WTC11 (cell line): ENCODE measurements around the gene RBPMS2. TPM values are rescaled to one million over a fixed set of nuclear protein-coding genes. Genes with fewer than 3 reads are reported as not detected.
"Not testable (repeated sequence)": the region's sequence is repeated elsewhere in the genome, so short reads cannot be mapped to it uniquely, and the experiment has no call there.

Source experiments
- ATAC-seq: fragments of 200-7000 bp; cut with Tn5 transposase; 2 replicates; pipeline ENCODE4 v1.10.0; 2021; ENCODE audit warnings: mild to moderate bottlenecking, moderate library complexity
- CTCF ChIA-PET: fragments of 300-600 bp; sonication (Branson Sonifier 250); formaldehyde crosslinking; loops from one replicate; lab custom pipeline; 2021; ENCODE audit warnings: antibody characterized with exemption; lab: Charles Lee
- POLR2A ChIA-PET: fragments of 350-600 bp; sonication (Branson Sonifier 250); formaldehyde crosslinking; loops from one replicate; lab custom pipeline; 2021; ENCODE audit warnings: antibody characterized with exemption; lab: Charles Lee
- DNase-seq: peaks from one replicate; pipeline ENCODE4 v3.0.0; 2021; ENCODE audit warnings: low spot score
- H3K27ac Mint-ChIP-seq: 2 replicates; pipeline ENCODE4 v1.8.0; 2021; ENCODE audit warnings: mixed read lengths
- H3K27me3 Mint-ChIP-seq: 2 replicates; pipeline ENCODE4 v1.8.0; 2021; ENCODE audit warnings: low read depth, mild to moderate bottlenecking, moderate library complexity, mixed read lengths
- H3K36me3 Mint-ChIP-seq: 2 replicates; pipeline ENCODE4 v1.8.0; 2021; ENCODE audit warnings: mixed read lengths
- H3K4me1 Mint-ChIP-seq: 2 replicates; pipeline ENCODE4 v1.8.0; 2022; ENCODE audit warnings: mixed read lengths
- H3K4me3 Mint-ChIP-seq: 2 replicates; pipeline ENCODE4 v1.8.0; 2021; ENCODE audit warnings: mild to moderate bottlenecking, moderate library complexity, mixed read lengths
- H3K9me3 Mint-ChIP-seq: 2 replicates; pipeline ENCODE4 v1.8.0; 2021; ENCODE audit warnings: mixed read lengths
- ATF1 ChIP-seq: sonication (generic); formaldehyde crosslinking; IDR thresholded peaks from 2 replicates; pipeline ENCODE4 v1.8.1; 2023; ENCODE audit warnings: mild to moderate bottlenecking, moderate library complexity, missing genetic modification reagents
- CBFB ChIP-seq: sonication (generic); formaldehyde crosslinking; IDR thresholded peaks from 2 replicates; pipeline ENCODE4 v1.8.1; 2022; ENCODE audit warnings: mild to moderate bottlenecking, low read depth, missing genetic modification reagents
- CREB1 ChIP-seq: sonication (generic); formaldehyde crosslinking; IDR thresholded peaks from 2 replicates; pipeline ENCODE4 v1.8.0; 2023; ENCODE audit warnings: mild to moderate bottlenecking, missing genetic modification reagents
- CREM ChIP-seq: sonication (generic); formaldehyde crosslinking; IDR thresholded peaks from 2 replicates; pipeline ENCODE4 v1.8.1; 2022; ENCODE audit warnings: mild to moderate bottlenecking, missing genetic modification reagents, moderate library complexity
- FOXP1 ChIP-seq: sonication (generic); formaldehyde crosslinking; IDR thresholded peaks from 2 replicates; pipeline ENCODE4 v1.8.0; 2022; ENCODE audit warnings: missing genetic modification reagents, mild to moderate bottlenecking, moderate library complexity, borderline replicate concordance
- GRHL2 ChIP-seq: fragments of 250-450 bp; sonication (Bioruptor Pico); IDR thresholded peaks from 2 replicates; pipeline ENCODE4 v1.8.0; 2022; ENCODE audit warnings: mild to moderate bottlenecking, moderate library complexity; ENCODE audit not compliant: insufficient replicate concordance, severe bottlenecking
- IRF2 ChIP-seq: sonication (generic); formaldehyde crosslinking; IDR thresholded peaks from 2 replicates; pipeline ENCODE4 v1.8.0; 2022; ENCODE audit warnings: low read depth, missing genetic modification reagents, borderline replicate concordance
- JUN ChIP-seq: sonication (generic); formaldehyde crosslinking; IDR thresholded peaks from 2 replicates; pipeline ENCODE4 v1.8.0; 2023; ENCODE audit warnings: mild to moderate bottlenecking, missing genetic modification reagents
- MXD4 ChIP-seq: fragments of 250-450 bp; sonication (Bioruptor Pico); IDR thresholded peaks from 2 replicates; pipeline ENCODE4 v1.8.0; 2021; ENCODE audit warnings: mild to moderate bottlenecking, moderate library complexity, borderline replicate concordance
- NFATC4 ChIP-seq: fragments of 250-450 bp; sonication (Bioruptor Pico); IDR thresholded peaks from 2 replicates; pipeline ENCODE4 v1.9.0; 2021; ENCODE audit warnings: mild to moderate bottlenecking
- NR2C2 ChIP-seq: sonication (generic); formaldehyde crosslinking; IDR thresholded peaks from 2 replicates; pipeline ENCODE4 v1.8.0; 2022; ENCODE audit warnings: mild to moderate bottlenecking, missing genetic modification reagents
- PRRX2 ChIP-seq: fragments of 250-450 bp; sonication (Bioruptor Pico); IDR thresholded peaks from 2 replicates; pipeline ENCODE4 v1.8.0; 2021; ENCODE audit warnings: mild to moderate bottlenecking
- RELA ChIP-seq: sonication (generic); formaldehyde crosslinking; IDR thresholded peaks from 2 replicates; pipeline ENCODE4 v1.8.1; 2022; ENCODE audit warnings: missing genetic modification reagents, mild to moderate bottlenecking, borderline replicate concordance
- SMAD4 ChIP-seq: sonication (generic); formaldehyde crosslinking; IDR thresholded peaks from 2 replicates; pipeline ENCODE4 v1.8.0; 2022; ENCODE audit warnings: mild to moderate bottlenecking, missing genetic modification reagents
- SOX15 ChIP-seq: fragments of 250-450 bp; sonication (Bioruptor Pico); IDR thresholded peaks from 2 replicates; pipeline ENCODE4 v1.9.0; 2021; ENCODE audit warnings: mild to moderate bottlenecking
- SP1 ChIP-seq: sonication (generic); formaldehyde crosslinking; conservative IDR thresholded peaks from 2 replicates; pipeline ENCODE4 v1.8.1; 2022; ENCODE audit warnings: missing genetic modification reagents
- TEAD4 ChIP-seq: sonication (generic); formaldehyde crosslinking; IDR thresholded peaks from 2 replicates; pipeline ENCODE4 v1.8.0; 2022; ENCODE audit warnings: mild to moderate bottlenecking, missing genetic modification reagents
- TP53 ChIP-seq: sonication (generic); formaldehyde crosslinking; IDR thresholded peaks from 2 replicates; pipeline ENCODE4 v1.8.1; 2023; ENCODE audit warnings: mild to moderate bottlenecking, missing genetic modification reagents
- ZBTB21 ChIP-seq: sonication (generic); formaldehyde crosslinking; IDR thresholded peaks from 2 replicates; pipeline ENCODE4 v1.8.1; 2023; ENCODE audit warnings: mild to moderate bottlenecking, missing genetic modification reagents, borderline replicate concordance
- ZNF121 ChIP-seq: sonication (generic); formaldehyde crosslinking; IDR thresholded peaks from 2 replicates; pipeline ENCODE4 v1.8.0; 2023; ENCODE audit warnings: missing genetic modification reagents
- ZNF232 ChIP-seq: sonication (generic); formaldehyde crosslinking; IDR thresholded peaks from 2 replicates; pipeline ENCODE4 v1.8.0; 2022; ENCODE audit warnings: mild to moderate bottlenecking, missing genetic modification reagents
- ZNF263 ChIP-seq: sonication (generic); formaldehyde crosslinking; IDR thresholded peaks from 2 replicates; pipeline ENCODE4 v1.8.1; 2022; ENCODE audit warnings: low read depth, mild to moderate bottlenecking, moderate library complexity, missing genetic modification reagents
- total RNA-seq: library from RNA; stranded (reverse); gene quantifications from 3 replicates; pipeline ENCODE4 v1.2.3, GENCODE V29; 2021
- TF ChIP-seq, protein P1 (sequence below): sonication (generic); formaldehyde crosslinking; IDR thresholded peaks from 2 replicates; pipeline ENCODE4 v1.8.1; 2023; ENCODE audit warnings: mild to moderate bottlenecking, missing genetic modification reagents, moderate library complexity
- TF ChIP-seq, protein P2 (sequence below): fragments of 250-450 bp; sonication (Bioruptor Pico); IDR thresholded peaks from 2 replicates; pipeline ENCODE4 v1.9.0; 2021; ENCODE audit warnings: mild to moderate bottlenecking
- TF ChIP-seq, protein P3 (sequence below): sonication (generic); formaldehyde crosslinking; IDR thresholded peaks from 2 replicates; pipeline ENCODE4 v1.8.1; 2023; ENCODE audit warnings: mild to moderate bottlenecking, missing genetic modification reagents
- TF ChIP-seq, protein P4 (sequence below): fragments of 250-450 bp; sonication (Bioruptor Pico); IDR thresholded peaks from 2 replicates; pipeline ENCODE4 v2.1.2; 2022; ENCODE audit warnings: mild to moderate bottlenecking, moderate library complexity
- TF ChIP-seq, protein P5 (sequence below): sonication (generic); formaldehyde crosslinking; IDR thresholded peaks from 2 replicates; pipeline ENCODE4 v1.8.1; 2023; ENCODE audit warnings: mild to moderate bottlenecking, missing genetic modification reagents

Gene RBPMS2
- total RNA-seq, 1 experiment from 2014 or later, result 195 TPM

DNA sequence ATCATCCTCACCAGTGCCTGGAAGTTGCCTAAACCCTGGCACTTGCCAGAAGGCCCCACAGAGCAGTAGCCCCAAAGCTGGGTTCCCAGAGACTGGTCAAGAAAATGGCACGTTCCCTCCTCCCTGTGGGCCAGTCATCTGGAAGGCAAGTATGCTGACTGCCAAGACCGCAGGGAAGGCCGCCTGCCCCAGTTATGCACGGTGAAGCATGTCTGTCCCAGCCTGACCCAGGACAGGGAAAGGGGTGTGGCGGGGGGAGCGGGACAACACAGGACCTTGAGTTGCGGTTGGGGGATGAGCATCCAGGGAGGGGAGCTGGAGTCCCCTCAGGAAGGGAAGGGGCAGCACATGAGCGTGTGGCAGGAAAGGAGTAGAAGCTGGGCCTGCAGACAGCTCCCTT, 33.0 kb downstream of the RBPMS2 start:
- CTCF ChIA-PET, result interaction anchor here (1.3 to 1.5 kb wide), 2 partner anchors 67 to 93 kb away, joined by 5 to 12 read pairs; no protein-coding TSS in a partner anchor
- H3K27me3 Mint-ChIP-seq, result no peaks in the 10 kb centered on the region

DNA sequence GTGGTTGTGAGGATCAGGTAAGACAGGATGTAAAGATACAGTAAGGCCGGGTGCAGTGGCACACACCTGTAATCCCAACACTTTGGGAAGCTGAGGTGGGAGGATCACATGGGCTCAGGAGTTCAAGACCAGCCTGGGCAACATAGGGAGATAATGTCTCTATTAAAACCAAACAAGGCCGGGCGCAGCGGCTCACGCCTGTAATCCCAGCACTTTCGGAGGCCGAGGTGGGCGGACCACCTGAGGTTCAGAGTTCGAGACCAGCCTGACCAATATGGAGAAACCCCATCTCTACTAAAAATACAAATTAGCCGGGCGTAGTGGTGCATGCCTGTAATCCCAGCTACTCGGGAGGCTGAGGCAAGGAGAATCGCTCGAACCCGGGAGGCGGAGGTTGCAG, 33.7 kb downstream of the RBPMS2 start:
- POLR2A ChIA-PET, H3K4me3 Mint-ChIP-seq, DNase-seq, H3K9me3 Mint-ChIP-seq, H3K27me3 Mint-ChIP-seq, ATAC-seq: not testable (repeated sequence)
- peaks cover 49% of the 10 kb centered on the region for H3K36me3 Mint-ChIP-seq
- H3K27ac Mint-ChIP-seq, result peak overlapping the region; percentile 86
- CTCF ChIA-PET, result interaction anchor here (1.4 to 1.9 kb wide), 2 partner anchors 9 to 14 kb away, joined by 9 to 13 read pairs; no protein-coding TSS in a partner anchor
- H3K4me1 Mint-ChIP-seq, result peaks cover 19% of the 10 kb centered on the region

More for the DNA sequence above, 33.0 kb downstream of the RBPMS2 start:
- DNase-seq, result no peak
- no peak for TF ChIP-seq ZNF232
- TF ChIP-seq TP53 (CRISPR knock-in tag), result no peak
- no peak for TF ChIP-seq FOXP1 (CRISPR knock-in tag)
- TF ChIP-seq ATF1 (CRISPR knock-in tag), result no peak
- TF ChIP-seq, protein P1, sequence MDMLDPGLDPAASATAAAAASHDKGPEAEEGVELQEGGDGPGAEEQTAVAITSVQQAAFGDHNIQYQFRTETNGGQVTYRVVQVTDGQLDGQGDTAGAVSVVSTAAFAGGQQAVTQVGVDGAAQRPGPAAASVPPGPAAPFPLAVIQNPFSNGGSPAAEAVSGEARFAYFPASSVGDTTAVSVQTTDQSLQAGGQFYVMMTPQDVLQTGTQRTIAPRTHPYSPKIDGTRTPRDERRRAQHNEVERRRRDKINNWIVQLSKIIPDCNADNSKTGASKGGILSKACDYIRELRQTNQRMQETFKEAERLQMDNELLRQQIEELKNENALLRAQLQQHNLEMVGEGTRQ (CRISPR knock-in tag), result no peak
- TF ChIP-seq TEAD4 (CRISPR knock-in tag), result no peak
- TF ChIP-seq JUN (CRISPR knock-in tag), result no peak
- TF ChIP-seq, protein P2, sequence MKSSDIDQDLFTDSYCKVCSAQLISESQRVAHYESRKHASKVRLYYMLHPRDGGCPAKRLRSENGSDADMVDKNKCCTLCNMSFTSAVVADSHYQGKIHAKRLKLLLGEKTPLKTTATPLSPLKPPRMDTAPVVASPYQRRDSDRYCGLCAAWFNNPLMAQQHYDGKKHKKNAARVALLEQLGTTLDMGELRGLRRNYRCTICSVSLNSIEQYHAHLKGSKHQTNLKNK (CRISPR knock-in tag), result no peak
- no peak for TF ChIP-seq ZNF263
- no peak for TF ChIP-seq PRRX2 (CRISPR knock-in tag)
- TF ChIP-seq SP1 (CRISPR knock-in tag), result no peak
- TF ChIP-seq NFATC4, result no peak
- TF ChIP-seq SMAD4, result no peak
- no peak for TF ChIP-seq CREB1 (CRISPR knock-in tag)
- no peak for TF ChIP-seq CREM (CRISPR knock-in tag)
- no peak for TF ChIP-seq IRF2 (CRISPR knock-in tag)
- TF ChIP-seq RELA (CRISPR knock-in tag), result no peak
- TF ChIP-seq SOX15 (CRISPR knock-in tag), result no peak
- ATAC-seq, result no peak; the same call in 1 of the 2 replicates
- peaks cover 21% of the 10 kb centered on the region for H3K4me1 Mint-ChIP-seq
- H3K9me3 Mint-ChIP-seq, result no peaks in the 10 kb centered on the region
- no peak overlapping the region for H3K27ac Mint-ChIP-seq
- H3K36me3 Mint-ChIP-seq, result peaks cover 56% of the 10 kb centered on the region
- no peak overlapping the region for H3K4me3 Mint-ChIP-seq
- POLR2A ChIA-PET, result interaction anchor here (0.5 to 1.4 kb wide), 3 partner anchors 67 to 544 kb away, joined by 3 to 6 read pairs (median 3); partner anchors contain the start of gene PIF1

DNA sequence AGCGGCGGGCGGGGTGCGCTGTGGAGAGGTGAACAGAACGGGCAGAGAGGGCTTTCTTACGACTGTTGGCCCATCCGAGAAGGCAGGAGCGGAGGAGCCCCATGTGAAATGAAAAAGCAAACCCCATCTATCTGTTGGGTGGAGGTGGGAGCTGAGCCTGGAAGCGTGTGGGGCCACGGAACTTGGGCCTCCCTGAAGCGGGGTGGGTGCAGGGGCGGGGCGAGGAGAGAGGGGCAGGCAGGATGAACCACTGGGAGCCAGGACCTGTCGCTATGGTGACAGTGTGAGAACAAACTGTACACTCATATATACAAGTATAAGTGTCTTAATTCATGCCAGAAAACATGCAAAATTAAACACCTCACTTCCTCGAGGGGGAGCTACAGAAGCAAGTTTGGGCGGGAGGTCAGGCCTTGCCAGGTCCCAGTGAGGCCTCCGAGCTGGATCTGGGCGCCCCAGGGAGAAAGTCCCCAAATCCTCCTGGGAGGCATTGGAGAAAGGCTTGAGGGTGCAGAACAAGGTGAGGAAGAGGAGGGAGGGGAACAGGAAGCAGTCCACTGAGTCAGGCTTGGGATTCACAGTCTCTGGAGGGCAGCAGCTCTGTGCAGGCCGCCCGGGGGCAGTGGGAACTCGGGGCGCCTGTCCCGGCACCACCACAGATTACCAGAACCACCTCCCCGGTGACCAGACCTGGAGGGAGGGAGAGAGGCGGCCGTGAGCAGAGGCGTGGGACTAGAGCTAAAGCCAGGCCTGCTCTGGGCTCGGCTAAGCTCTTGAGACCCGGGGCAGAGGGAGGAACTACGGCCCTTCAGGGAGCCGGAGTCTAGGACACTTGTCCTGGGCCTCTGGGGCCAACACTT, 34.8 kb downstream of the RBPMS2 start:
- ChIA-PET CTCF (interaction anchor here (0.8 to 1.9 kb wide), 7 partner anchors 10 to 154 kb away, joined by 3 to 20 read pairs (median 4); no protein-coding TSS in a partner anchor), POLR2A (interaction anchor here (0.8 to 1.3 kb wide), 2 partner anchors 41 to 70 kb away, joined by 3 read pairs; no protein-coding TSS in a partner anchor)
- Mint-ChIP-seq H3K4me1 (peaks cover 19% of the 10 kb centered on the region), H3K27ac (peak overlapping the region; percentile 73), H3K27me3 (no peaks in the 10 kb centered on the region), H3K9me3 (no peaks in the 10 kb centered on the region), H3K36me3 (peaks cover 50% of the 10 kb centered on the region), H3K4me3 (no peak overlapping the region)
- no peak for DNase-seq
- ATAC-seq, result no peak
- TF ChIP-seq GRHL2 (CRISPR knock-in tag) (no peak), ZBTB21 (CRISPR knock-in tag) (no peak), NR2C2 (CRISPR knock-in tag) (no peak), ZNF121 (CRISPR knock-in tag) (no peak), CBFB (no peak), MXD4 (CRISPR knock-in tag) (no peak)
- TF ChIP-seq, protein P3, sequence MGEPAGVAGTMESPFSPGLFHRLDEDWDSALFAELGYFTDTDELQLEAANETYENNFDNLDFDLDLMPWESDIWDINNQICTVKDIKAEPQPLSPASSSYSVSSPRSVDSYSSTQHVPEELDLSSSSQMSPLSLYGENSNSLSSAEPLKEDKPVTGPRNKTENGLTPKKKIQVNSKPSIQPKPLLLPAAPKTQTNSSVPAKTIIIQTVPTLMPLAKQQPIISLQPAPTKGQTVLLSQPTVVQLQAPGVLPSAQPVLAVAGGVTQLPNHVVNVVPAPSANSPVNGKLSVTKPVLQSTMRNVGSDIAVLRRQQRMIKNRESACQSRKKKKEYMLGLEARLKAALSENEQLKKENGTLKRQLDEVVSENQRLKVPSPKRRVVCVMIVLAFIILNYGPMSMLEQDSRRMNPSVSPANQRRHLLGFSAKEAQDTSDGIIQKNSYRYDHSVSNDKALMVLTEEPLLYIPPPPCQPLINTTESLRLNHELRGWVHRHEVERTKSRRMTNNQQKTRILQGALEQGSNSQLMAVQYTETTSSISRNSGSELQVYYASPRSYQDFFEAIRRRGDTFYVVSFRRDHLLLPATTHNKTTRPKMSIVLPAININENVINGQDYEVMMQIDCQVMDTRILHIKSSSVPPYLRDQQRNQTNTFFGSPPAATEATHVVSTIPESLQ, result no peak
- TF ChIP-seq, protein P4, sequence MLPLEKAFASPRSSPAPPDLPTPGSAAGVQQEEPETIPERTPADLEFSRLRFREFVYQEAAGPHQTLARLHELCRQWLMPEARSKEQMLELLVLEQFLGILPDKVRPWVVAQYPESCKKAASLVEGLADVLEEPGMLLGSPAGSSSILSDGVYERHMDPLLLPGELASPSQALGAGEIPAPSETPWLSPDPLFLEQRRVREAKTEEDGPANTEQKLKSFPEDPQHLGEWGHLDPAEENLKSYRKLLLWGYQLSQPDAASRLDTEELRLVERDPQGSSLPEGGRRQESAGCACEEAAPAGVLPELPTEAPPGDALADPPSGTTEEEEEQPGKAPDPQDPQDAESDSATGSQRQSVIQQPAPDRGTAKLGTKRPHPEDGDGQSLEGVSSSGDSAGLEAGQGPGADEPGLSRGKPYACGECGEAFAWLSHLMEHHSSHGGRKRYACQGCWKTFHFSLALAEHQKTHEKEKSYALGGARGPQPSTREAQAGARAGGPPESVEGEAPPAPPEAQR, result no peak
- TF ChIP-seq, protein P5, sequence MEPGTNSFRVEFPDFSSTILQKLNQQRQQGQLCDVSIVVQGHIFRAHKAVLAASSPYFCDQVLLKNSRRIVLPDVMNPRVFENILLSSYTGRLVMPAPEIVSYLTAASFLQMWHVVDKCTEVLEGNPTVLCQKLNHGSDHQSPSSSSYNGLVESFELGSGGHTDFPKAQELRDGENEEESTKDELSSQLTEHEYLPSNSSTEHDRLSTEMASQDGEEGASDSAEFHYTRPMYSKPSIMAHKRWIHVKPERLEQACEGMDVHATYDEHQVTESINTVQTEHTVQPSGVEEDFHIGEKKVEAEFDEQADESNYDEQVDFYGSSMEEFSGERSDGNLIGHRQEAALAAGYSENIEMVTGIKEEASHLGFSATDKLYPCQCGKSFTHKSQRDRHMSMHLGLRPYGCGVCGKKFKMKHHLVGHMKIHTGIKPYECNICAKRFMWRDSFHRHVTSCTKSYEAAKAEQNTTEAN (CRISPR knock-in tag), result no peak
